ENCODE results near the gene TBC1D19.

- TF ChIP-seq EZH2 (IDR thresholded peaks at IDR 0.05; ENCODE audit: insufficient read depth, poor library complexity, severe bottlenecking) (no peak), EZH2phosphoT487 (IDR thresholded peaks at IDR 0.05; ENCODE audit: insufficient read depth, low read depth) (no peak)
Observed at GRCh38 chr4:26726655-26727387, 142.9 kb downstream of the TBC1D19 start.
